H9 (cell line): ENCODE measurements around the gene ABTB1. TPM values are rescaled to one million over a fixed set of nuclear protein-coding genes. Genes with fewer than 3 reads are reported as not detected.

Experiments used
- DNase-seq: peaks from one replicate; pipeline ENCODE4 v3.0.0-alpha.2; 2017
- H2AFZ ChIP-seq: one replicate; pipeline ENCODE4 v1.6.1; 2013; ENCODE audit warnings: mild to moderate bottlenecking, low read length, control low read depth, moderate library complexity
- H2AK5ac ChIP-seq: 2 replicates; pipeline ENCODE4 v1.6.1; 2013; ENCODE audit warnings: low read length, control low read depth, mixed read lengths; ENCODE audit not compliant: insufficient read length
- H2BK120ac ChIP-seq: one replicate; pipeline ENCODE4 v1.6.1; 2013; ENCODE audit warnings: low read depth, mild to moderate bottlenecking, low read length, control low read depth, inconsistent platforms; ENCODE audit not compliant: poor library complexity, severe bottlenecking
- H2BK12ac ChIP-seq: 2 replicates; pipeline ENCODE4 v1.6.1; 2013; ENCODE audit warnings: low read length, control low read depth, mixed read lengths, low read depth; ENCODE audit not compliant: insufficient read length
- H2BK15ac ChIP-seq: 2 replicates; pipeline ENCODE4 v1.6.1; 2013; ENCODE audit warnings: low read depth, low read length, control low read depth
- H2BK20ac ChIP-seq: one replicate; pipeline ENCODE4 v1.6.1; 2013; ENCODE audit warnings: low read depth, mild to moderate bottlenecking, low read length, control low read depth, inconsistent platforms; ENCODE audit not compliant: poor library complexity, severe bottlenecking
- H2BK5ac ChIP-seq: 2 replicates; pipeline ENCODE4 v1.6.1; 2013; ENCODE audit warnings: low read length, control low read depth, mixed read lengths; ENCODE audit not compliant: insufficient read length
- H3K14ac ChIP-seq: 2 replicates; pipeline ENCODE4 v1.6.1; 2013; ENCODE audit warnings: low read length, control low read depth; ENCODE audit not compliant: insufficient read depth
- H3K18ac ChIP-seq: 2 replicates; pipeline ENCODE4 v1.6.1; 2013; ENCODE audit warnings: low read depth, mild to moderate bottlenecking, mixed read lengths, low read length, control low read depth; ENCODE audit not compliant: insufficient read length
- H3K23ac ChIP-seq: 2 replicates; pipeline ENCODE4 v1.6.1; 2013; ENCODE audit warnings: low read length, control low read depth, mixed read lengths, low read depth; ENCODE audit not compliant: insufficient read length
- H3K23me2 ChIP-seq: 2 replicates; pipeline ENCODE4 v1.6.1; 2013; ENCODE audit warnings: low read depth, mild to moderate bottlenecking, mixed read lengths, low read length, control low read depth; ENCODE audit not compliant: insufficient read length, poor library complexity, severe bottlenecking
- H3K27ac ChIP-seq: 2 replicates; pipeline ENCODE4 v1.5.1; 2013; ENCODE audit warnings: low read length, control low read depth, mixed read lengths, low read depth; ENCODE audit not compliant: insufficient read length
- H3K27me3 ChIP-seq: 2 replicates; pipeline ENCODE4 v1.6.1; 2013; ENCODE audit warnings: low read length, control low read depth, inconsistent platforms; ENCODE audit not compliant: insufficient read depth
- H3K4ac ChIP-seq: 2 replicates; pipeline ENCODE4 v1.6.1; 2013; ENCODE audit warnings: low read depth, mild to moderate bottlenecking, control low read depth, inconsistent platforms, low read length, moderate library complexity
- H3K4me1 ChIP-seq: 2 replicates; pipeline ENCODE4 v1.6.1; 2013; ENCODE audit warnings: low read length, control low read depth, inconsistent platforms; ENCODE audit not compliant: insufficient read depth
- H3K4me2 ChIP-seq: 2 replicates; pipeline ENCODE4 v1.6.1; 2013; ENCODE audit warnings: low read length, control low read depth, mixed read lengths; ENCODE audit not compliant: insufficient read length, insufficient read depth
- H3K56ac ChIP-seq: 2 replicates; pipeline ENCODE4 v1.6.1; 2013; ENCODE audit warnings: low read depth, mild to moderate bottlenecking, mixed read lengths, low read length, control low read depth; ENCODE audit not compliant: insufficient read length
- H3K79me1 ChIP-seq: 2 replicates; pipeline ENCODE4 v1.6.1; 2013; ENCODE audit warnings: low read depth, mild to moderate bottlenecking, moderate library complexity, low read length, control low read depth, inconsistent platforms; ENCODE audit not compliant: insufficient read depth, poor library complexity, severe bottlenecking
- H3K79me2 ChIP-seq: 2 replicates; pipeline ENCODE4 v1.6.1; 2013; ENCODE audit warnings: low read length, control low read depth, inconsistent platforms; ENCODE audit not compliant: insufficient read depth
- H3K9ac ChIP-seq: 2 replicates; pipeline ENCODE4 v1.6.1; 2013; ENCODE audit warnings: low read length, control low read depth, mixed read lengths; ENCODE audit not compliant: insufficient read length; ENCODE audit errors: extremely low read depth
- H3K9me3 ChIP-seq: one replicate; pipeline ENCODE4 v1.6.1; 2013; ENCODE audit warnings: low read depth, low read length, inconsistent platforms; ENCODE audit not compliant: control insufficient read depth
- H3T11ph ChIP-seq: one replicate; pipeline ENCODE4 v1.6.1; 2013; ENCODE audit warnings: mild to moderate bottlenecking, low read length, control low read depth, inconsistent platforms
- H4K20me1 ChIP-seq: one replicate; pipeline ENCODE4 v1.6.1; 2013; ENCODE audit not compliant: control insufficient read depth, insufficient read length, insufficient read depth
- H4K5ac ChIP-seq: 2 replicates; pipeline ENCODE4 v1.6.1; 2013; ENCODE audit warnings: low read depth, mild to moderate bottlenecking, mixed read lengths, low read length, control low read depth; ENCODE audit not compliant: insufficient read length
- H4K8ac ChIP-seq: replicated peaks from 2 replicates; pipeline ENCODE4 v1.6.1; 2013; ENCODE audit warnings: low read length, control low read depth, mixed read lengths, low read depth; ENCODE audit not compliant: insufficient read length
- H4K91ac ChIP-seq: 2 replicates; pipeline ENCODE4 v1.6.1; 2013; ENCODE audit warnings: low read depth, mild to moderate bottlenecking, moderate library complexity, mixed read lengths, low read length, control low read depth; ENCODE audit not compliant: insufficient read length
- H3K27ac Mint-ChIP-seq, 3 experiments: 2 replicates in 2 of 3; 3 replicates in 1 of 3; pipeline ENCODE4 v1.8.0; 2020 to 2021; ENCODE audit warnings: mixed read lengths in 3 of 3, mild to moderate bottlenecking in 1 of 3, moderate library complexity in 1 of 3
- H3K27me3 Mint-ChIP-seq: 2 replicates; pipeline ENCODE4 v1.8.0; 2021; ENCODE audit warnings: low read depth, mild to moderate bottlenecking, moderate library complexity, mixed read lengths
- H3K36me3 Mint-ChIP-seq, 3 experiments: 2 replicates in 2 of 3; 3 replicates in 1 of 3; pipeline ENCODE4 v1.8.0; 2020 to 2021; ENCODE audit warnings: low read depth in 3 of 3, mixed read lengths in 3 of 3; ENCODE audit not compliant: insufficient read depth in 1 of 3
- H3K4me1 Mint-ChIP-seq, 2 experiments: 2 replicates each; pipeline ENCODE4 v1.8.0; 2020; ENCODE audit warnings: mixed read lengths in 2 of 2
- H3K4me3 Mint-ChIP-seq, 2 experiments: 2 replicates in 1 of 2; 3 replicates in 1 of 2; pipeline ENCODE4 v1.8.0; 2020 to 2021; ENCODE audit warnings: mild to moderate bottlenecking in 2 of 2, mixed read lengths in 2 of 2, moderate library complexity in 1 of 2
- H3K9me3 Mint-ChIP-seq, 2 experiments: 2 replicates in 1 of 2; 3 replicates in 1 of 2; pipeline ENCODE4 v1.8.0; 2020; ENCODE audit warnings: mild to moderate bottlenecking in 2 of 2, mixed read lengths in 2 of 2, moderate library complexity in 1 of 2
- WGBS: extraction: QIAGEN DNeasy Blood & Tissue Kit; methylation state at CpG from one replicate; pipeline ENCODE4 v1.1.7; 2013; ENCODE audit warnings: missing lambda C conversion rate, low lambda C conversion rate, mixed read lengths; ENCODE audit not compliant: insufficient read length; ENCODE audit errors: extremely low coverage; 5-methylcytosine and 5-hydroxymethylcytosine counted together
- total RNA-seq: library from RNA; stranded (reverse); gene quantifications from 2 replicates; pipeline ENCODE4 v1.2.1, GENCODE V29; 2021
- TF ChIP-seq, protein P1 (sequence below): fragments of 200-600 bp; sonication (generic); conservative IDR thresholded peaks from 3 replicates; pipeline ENCODE4 v1.8.0; 2021; ENCODE audit warnings: antibody characterized with exemption, mild to moderate bottlenecking

ABTB1 gene
- total RNA-seq, 1 experiment from 2014 or later = 6.2 TPM

DNA sequence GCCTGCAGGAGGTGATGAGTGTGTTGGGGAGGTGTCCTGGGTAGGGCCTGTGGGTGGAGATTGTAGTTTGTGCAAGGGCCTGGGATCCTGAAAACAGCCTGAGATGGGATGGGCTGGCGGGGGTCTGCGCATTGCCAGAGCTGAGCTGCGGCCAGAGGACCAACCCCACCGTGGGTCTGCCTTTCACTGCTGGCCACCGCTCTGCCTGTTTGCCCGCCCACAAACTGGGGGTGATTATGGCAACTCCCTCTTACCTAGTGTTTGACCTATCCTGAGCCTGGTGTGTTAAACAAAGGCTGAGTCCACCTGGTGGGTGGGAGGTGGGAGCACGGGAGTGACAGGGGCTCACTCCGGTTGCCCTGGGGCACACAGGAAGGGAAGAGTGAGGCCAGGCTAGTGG, 9.8 kb downstream of the ABTB1 start:
- Mint-ChIP-seq H3K36me3 (no peaks in the 10 kb centered on the region; a peak in 1 of 7 replicates), H3K9me3 (no peaks in the 10 kb centered on the region), H3K4me1 (peaks cover 6 to 8% of the 10 kb centered on the region in 2 experiments), H3K27ac (peak overlapping the region in 1 of 3 experiments; percentile 47; a peak in 2 of 7 replicates), H3K4me3 (no peak overlapping the region), H3K27me3 (no peaks in the 10 kb centered on the region; the same call in 1 of the 2 replicates)
- Histone ChIP-seq H3K4me2 (no peak overlapping the region), H3K18ac (no peak overlapping the region), H3K79me2 (no peaks in the 10 kb centered on the region), H2AK5ac (no peak overlapping the region), H3K4me1 (no peaks in the 10 kb centered on the region; the same call in 1 of the 2 replicates), H3K9ac (no peak overlapping the region), H3K56ac (no peak overlapping the region), H4K5ac (no peak overlapping the region), H3K27ac (no peak overlapping the region), H2BK20ac (no peak overlapping the region), H3K14ac (no peak overlapping the region), H4K91ac (no peak overlapping the region), H3K27me3 (no peaks in the 10 kb centered on the region; the same call in 1 of the 2 replicates), H3K9me3 (no peaks in the 10 kb centered on the region), H3K79me1 (no peaks in the 10 kb centered on the region), H2BK15ac (no peak overlapping the region), H4K20me1 (no peaks in the 10 kb centered on the region), H2BK12ac (no peak overlapping the region), H3T11ph (no peak overlapping the region), H3K23ac (no peak overlapping the region), H3K4ac (no peak overlapping the region), H2BK5ac (no peak overlapping the region), H3K23me2 (no peaks in the 10 kb centered on the region), H4K8ac (no peak overlapping the region), H2BK120ac (no peak overlapping the region), H2AFZ (no peak overlapping the region)
- TF ChIP-seq, protein P1, sequence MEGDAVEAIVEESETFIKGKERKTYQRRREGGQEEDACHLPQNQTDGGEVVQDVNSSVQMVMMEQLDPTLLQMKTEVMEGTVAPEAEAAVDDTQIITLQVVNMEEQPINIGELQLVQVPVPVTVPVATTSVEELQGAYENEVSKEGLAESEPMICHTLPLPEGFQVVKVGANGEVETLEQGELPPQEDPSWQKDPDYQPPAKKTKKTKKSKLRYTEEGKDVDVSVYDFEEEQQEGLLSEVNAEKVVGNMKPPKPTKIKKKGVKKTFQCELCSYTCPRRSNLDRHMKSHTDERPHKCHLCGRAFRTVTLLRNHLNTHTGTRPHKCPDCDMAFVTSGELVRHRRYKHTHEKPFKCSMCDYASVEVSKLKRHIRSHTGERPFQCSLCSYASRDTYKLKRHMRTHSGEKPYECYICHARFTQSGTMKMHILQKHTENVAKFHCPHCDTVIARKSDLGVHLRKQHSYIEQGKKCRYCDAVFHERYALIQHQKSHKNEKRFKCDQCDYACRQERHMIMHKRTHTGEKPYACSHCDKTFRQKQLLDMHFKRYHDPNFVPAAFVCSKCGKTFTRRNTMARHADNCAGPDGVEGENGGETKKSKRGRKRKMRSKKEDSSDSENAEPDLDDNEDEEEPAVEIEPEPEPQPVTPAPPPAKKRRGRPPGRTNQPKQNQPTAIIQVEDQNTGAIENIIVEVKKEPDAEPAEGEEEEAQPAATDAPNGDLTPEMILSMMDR = no peak
- peak; percentile 71 for DNase-seq
- no CpG with 5 or more reads among the region's 8 CpGs for WGBS
